Activated B cell treated with CpG ODN at 0.5 μM for 24 hours (primary cell): ENCODE measurements around the gene MYCN. TPM values are rescaled to one million over a fixed set of nuclear protein-coding genes. Genes with fewer than 3 reads are reported as not detected.
"Not testable (repeated sequence)": the region's sequence is repeated elsewhere in the genome, so short reads cannot be mapped to it uniquely, and the experiment has no call there.

Source experiments
- ATAC-seq: fragments of 200-7000 bp; cut with Tn5 transposase; one replicate; pipeline ENCODE4 v1.10.0; 2021; ENCODE audit warnings: low read depth, mild to moderate bottlenecking, moderate library complexity
- CTCF ChIA-PET: fragments of 350-600 bp; sonication (Branson Sonifier 250); formaldehyde crosslinking; loops from one replicate; lab custom pipeline; 2021; ENCODE audit warnings: antibody characterized with exemption; lab: Charles Lee
- POLR2A ChIA-PET: fragments of 350-600 bp; sonication (Branson Sonifier 250); formaldehyde crosslinking; loops from one replicate; lab custom pipeline; 2021; ENCODE audit warnings: antibody characterized with exemption; lab: Charles Lee
- DNase-seq: peaks from one replicate; pipeline ENCODE4 v3.0.0; 2022
- H3K27ac Mint-ChIP-seq: one replicate; pipeline ENCODE4 v1.8.0; 2020; ENCODE audit warnings: mixed read lengths
- H3K27me3 Mint-ChIP-seq: one replicate; pipeline ENCODE4 v1.8.0; 2021; ENCODE audit warnings: mixed read lengths
- H3K36me3 Mint-ChIP-seq: one replicate; pipeline ENCODE4 v1.8.0; 2021; ENCODE audit warnings: low read depth, mixed read lengths
- H3K4me1 Mint-ChIP-seq: one replicate; pipeline ENCODE4 v1.8.0; 2021; ENCODE audit warnings: mixed read lengths
- H3K4me3 Mint-ChIP-seq: one replicate; pipeline ENCODE4 v1.8.0; 2020; ENCODE audit warnings: mild to moderate bottlenecking, mixed read lengths
- H3K9me3 Mint-ChIP-seq: one replicate; pipeline ENCODE4 v1.8.0; 2020; ENCODE audit warnings: mixed read lengths
- intact Hi-C: fragments of 100-400 bp; cut with micrococcal nuclease; formaldehyde crosslinking; loops from one replicate; pipeline ENCODE4 v1.15.1; 2024
- total RNA-seq: library from RNA; stranded (reverse); gene quantifications from 2 replicates; pipeline ENCODE4 v1.2.3, GENCODE V29; 2022
- TF ChIP-seq, protein P1 (sequence below): fragments of 200-600 bp; IDR thresholded peaks from one replicate; pipeline ENCODE4 v1.8.0; 2022; ENCODE audit warnings: antibody characterized with exemption, mild to moderate bottlenecking

The MYCN gene
- total RNA-seq, 1 donor from 2014 or later: not detected

DNA sequence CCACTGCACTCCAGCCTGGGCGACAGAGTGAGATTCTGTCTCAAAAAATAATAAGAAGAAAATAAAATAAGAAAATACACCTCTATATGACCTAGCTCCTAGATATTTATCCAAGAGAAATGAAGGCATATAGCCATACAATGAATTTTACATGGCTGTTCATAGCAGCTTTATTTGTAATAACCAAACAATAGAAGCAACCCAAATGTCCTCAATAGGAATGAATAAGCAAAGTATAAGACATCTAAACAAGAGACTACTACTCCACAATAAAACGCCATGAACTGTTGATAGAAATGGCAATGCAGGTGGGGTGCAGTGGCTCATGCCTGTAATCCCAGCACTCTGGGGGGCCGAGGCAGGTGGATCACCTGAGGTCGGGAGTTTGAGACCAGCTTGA is 31.2 kb upstream of the MYCN start:
- CTCF ChIA-PET: no interaction called here
- Mint-ChIP-seq H3K4me1 (no peaks in the 10 kb centered on the region), H3K36me3 (no peaks in the 10 kb centered on the region)

DNA sequence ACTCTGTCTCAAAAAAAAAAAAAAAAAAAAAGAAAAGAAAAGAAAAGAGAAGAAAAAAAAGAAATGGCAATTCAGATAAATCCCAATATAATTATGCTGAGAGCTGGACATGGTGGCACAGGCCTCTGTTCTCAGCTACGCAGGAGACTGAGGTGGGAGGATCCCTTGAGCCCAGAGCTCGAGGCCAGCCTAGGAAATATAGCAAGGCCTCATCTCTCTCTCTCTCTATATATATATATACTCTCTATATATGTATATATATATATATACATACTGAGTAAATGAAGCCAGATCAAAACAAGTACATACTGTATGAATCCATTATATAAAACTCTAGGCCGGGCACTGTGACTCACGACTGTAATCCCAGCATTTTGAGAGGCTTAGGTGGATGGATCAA is 30.6 kb upstream of the MYCN start:
- no peak for DNase-seq
- intact Hi-C loops: no loop called here
- H3K27me3 Mint-ChIP-seq: peaks cover 5% of the 10 kb centered on the region
- no peak overlapping the region for H3K27ac Mint-ChIP-seq
- ChIA-PET CTCF (no interaction called here), POLR2A (no interaction called here)
- no peaks in the 10 kb centered on the region for H3K9me3 Mint-ChIP-seq
- no peaks in the 10 kb centered on the region for H3K36me3 Mint-ChIP-seq
- H3K4me3 Mint-ChIP-seq: no peak overlapping the region
- no peak for ATAC-seq
- TF ChIP-seq, protein P1, sequence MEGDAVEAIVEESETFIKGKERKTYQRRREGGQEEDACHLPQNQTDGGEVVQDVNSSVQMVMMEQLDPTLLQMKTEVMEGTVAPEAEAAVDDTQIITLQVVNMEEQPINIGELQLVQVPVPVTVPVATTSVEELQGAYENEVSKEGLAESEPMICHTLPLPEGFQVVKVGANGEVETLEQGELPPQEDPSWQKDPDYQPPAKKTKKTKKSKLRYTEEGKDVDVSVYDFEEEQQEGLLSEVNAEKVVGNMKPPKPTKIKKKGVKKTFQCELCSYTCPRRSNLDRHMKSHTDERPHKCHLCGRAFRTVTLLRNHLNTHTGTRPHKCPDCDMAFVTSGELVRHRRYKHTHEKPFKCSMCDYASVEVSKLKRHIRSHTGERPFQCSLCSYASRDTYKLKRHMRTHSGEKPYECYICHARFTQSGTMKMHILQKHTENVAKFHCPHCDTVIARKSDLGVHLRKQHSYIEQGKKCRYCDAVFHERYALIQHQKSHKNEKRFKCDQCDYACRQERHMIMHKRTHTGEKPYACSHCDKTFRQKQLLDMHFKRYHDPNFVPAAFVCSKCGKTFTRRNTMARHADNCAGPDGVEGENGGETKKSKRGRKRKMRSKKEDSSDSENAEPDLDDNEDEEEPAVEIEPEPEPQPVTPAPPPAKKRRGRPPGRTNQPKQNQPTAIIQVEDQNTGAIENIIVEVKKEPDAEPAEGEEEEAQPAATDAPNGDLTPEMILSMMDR: no peak
- H3K4me1 Mint-ChIP-seq: no peaks in the 10 kb centered on the region

More for the DNA sequence above, 31.2 kb upstream of the MYCN start:
- Mint-ChIP-seq H3K4me3 (no peak overlapping the region), H3K27me3 (peaks cover 5% of the 10 kb centered on the region), H3K27ac (no peak overlapping the region), H3K9me3 (no peaks in the 10 kb centered on the region)
- DNase-seq (no peak), ATAC-seq (no peak)
- intact Hi-C loops: no loop called here
- POLR2A ChIA-PET: no interaction called here
- TF ChIP-seq, protein P1: no peak

DNA sequence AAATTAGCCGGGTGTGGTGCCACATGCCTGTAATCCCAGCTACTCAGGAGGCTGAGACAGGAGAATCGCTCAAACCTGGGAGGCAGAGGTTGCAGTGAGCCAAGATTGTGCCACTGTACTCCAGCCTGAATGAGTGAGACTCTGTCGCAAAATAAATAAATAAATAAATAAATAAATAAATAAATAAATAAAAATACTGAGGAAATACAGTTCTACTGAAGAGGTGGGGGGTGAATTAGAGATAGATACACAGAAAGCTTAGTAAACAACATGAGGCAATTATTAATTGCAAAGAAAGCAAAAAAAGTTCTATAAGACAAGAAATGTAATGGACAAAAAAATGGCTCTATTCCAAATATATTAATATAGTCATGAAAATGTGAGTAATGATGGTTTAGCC is 29.1 kb upstream of the MYCN start:
- H3K27ac Mint-ChIP-seq, ATAC-seq, intact Hi-C loops, H3K9me3 Mint-ChIP-seq, H3K27me3 Mint-ChIP-seq, POLR2A ChIA-PET, H3K4me1 Mint-ChIP-seq, DNase-seq, H3K36me3 Mint-ChIP-seq, CTCF ChIA-PET, H3K4me3 Mint-ChIP-seq: not testable (repeated sequence)

DNA sequence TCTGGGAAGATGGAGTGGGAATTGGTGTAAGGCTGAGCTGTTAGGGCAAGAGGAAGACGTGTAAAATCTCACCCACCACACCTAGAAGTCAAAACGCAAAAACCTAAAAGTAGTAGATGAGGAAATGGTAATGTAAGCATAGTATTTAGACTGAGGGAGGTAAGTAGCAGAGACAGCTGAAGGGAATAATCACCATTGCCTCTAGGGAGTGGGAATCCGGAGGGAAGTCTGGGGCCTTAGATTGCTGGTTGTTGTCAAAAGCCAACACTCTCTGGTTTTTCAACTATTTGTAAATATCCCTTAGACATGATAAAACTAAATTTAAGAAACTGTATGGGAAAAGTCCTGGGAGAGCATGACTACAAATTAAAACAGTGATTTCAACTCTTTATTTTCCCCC is 28.7 kb upstream of the MYCN start:
- intact Hi-C loops: no loop called here
- no peak for ATAC-seq
- ChIA-PET CTCF (no interaction called here), POLR2A (no interaction called here)
- TF ChIP-seq, protein P1: no peak
- no peak for DNase-seq
- H3K4me3 Mint-ChIP-seq: no peak overlapping the region
- H3K27ac Mint-ChIP-seq: no peak overlapping the region
- no peaks in the 10 kb centered on the region for H3K9me3 Mint-ChIP-seq
- H3K27me3 Mint-ChIP-seq: no peaks in the 10 kb centered on the region
- no peaks in the 10 kb centered on the region for H3K4me1 Mint-ChIP-seq
- no peaks in the 10 kb centered on the region for H3K36me3 Mint-ChIP-seq

DNA sequence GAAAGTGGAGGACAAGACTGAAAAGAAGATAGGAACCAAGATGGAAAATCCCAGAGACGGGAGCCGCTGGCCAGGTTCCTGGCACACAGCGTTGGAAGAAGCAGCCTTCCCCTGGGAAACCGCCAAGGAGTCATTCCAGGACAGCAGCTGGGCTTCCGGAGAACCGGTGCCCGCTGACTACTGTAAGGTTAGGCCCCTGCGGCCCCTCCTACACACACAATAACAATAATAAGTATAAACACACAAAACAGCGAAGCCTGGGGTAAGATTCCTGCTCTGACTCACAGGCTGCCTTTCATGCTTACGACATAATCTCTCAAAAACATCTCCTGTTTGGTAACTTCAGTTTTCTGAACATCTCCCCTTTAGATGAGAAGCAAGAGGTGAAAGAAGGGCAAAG is 28.1 kb upstream of the MYCN start:
- DNase-seq: no peak
- intact Hi-C loops: no loop called here
- TF ChIP-seq, protein P1: no peak
- no peaks in the 10 kb centered on the region for H3K27me3 Mint-ChIP-seq
- no peaks in the 10 kb centered on the region for H3K4me1 Mint-ChIP-seq
- H3K36me3 Mint-ChIP-seq: no peaks in the 10 kb centered on the region
- no peak for ATAC-seq
- ChIA-PET POLR2A (no interaction called here), CTCF (no interaction called here)
- no peak overlapping the region for H3K4me3 Mint-ChIP-seq
- no peaks in the 10 kb centered on the region for H3K9me3 Mint-ChIP-seq
- no peak overlapping the region for H3K27ac Mint-ChIP-seq

DNA sequence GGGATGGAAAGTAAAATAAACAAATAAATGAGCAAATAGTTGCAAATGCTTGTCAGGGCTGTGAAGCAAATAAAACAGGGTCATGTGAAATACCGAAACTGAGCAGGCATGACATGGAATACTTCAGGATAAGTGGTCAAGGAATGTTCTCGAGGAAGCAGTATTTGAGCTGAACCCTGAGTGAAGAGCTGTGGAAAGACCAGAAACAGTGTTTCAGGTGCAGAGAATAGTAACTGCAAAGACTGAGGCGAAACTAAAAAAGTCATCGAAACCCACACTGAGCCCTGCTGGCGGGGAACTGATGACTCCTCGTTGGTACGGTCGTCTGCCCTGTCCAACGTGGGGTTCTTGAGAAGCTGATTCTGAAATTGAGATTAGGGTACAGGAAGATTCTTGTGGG is 27.2 kb upstream of the MYCN start:
- no peaks in the 10 kb centered on the region for H3K27me3 Mint-ChIP-seq
- H3K4me1 Mint-ChIP-seq: no peaks in the 10 kb centered on the region
- POLR2A ChIA-PET: no interaction called here
- no peak overlapping the region for H3K27ac Mint-ChIP-seq
- ATAC-seq (no peak), DNase-seq (no peak)
- no peaks in the 10 kb centered on the region for H3K9me3 Mint-ChIP-seq
- H3K4me3 Mint-ChIP-seq: no peak overlapping the region
- TF ChIP-seq, protein P1: no peak
- intact Hi-C loops: no loop called here
- CTCF ChIA-PET: no interaction called here
- H3K36me3 Mint-ChIP-seq: no peaks in the 10 kb centered on the region
